Mesothelial cell of epicardium (in vitro differentiated cells): Measurements from ENCODE around the gene C11orf86. TPM values are rescaled to one million over a fixed set of nuclear protein-coding genes. Genes with fewer than 3 reads are reported as not detected.

Experiments used
- DNase-seq, 2 experiments: peaks; one replicate each; pipeline ENCODE4 v3.0.0; 2021; ENCODE audit warnings: low spot score in 2 of 2; ENCODE audit not compliant: unreplicated experiment in 2 of 2
- H3K27ac Mint-ChIP-seq: 2 replicates; pipeline ENCODE4 v1.8.0; 2021; ENCODE audit warnings: mixed read lengths
- H3K27me3 Mint-ChIP-seq: 2 replicates; pipeline ENCODE4 v1.8.0; 2021; ENCODE audit warnings: low read depth, mixed read lengths
- H3K36me3 Mint-ChIP-seq: 2 replicates; pipeline ENCODE4 v1.8.0; 2021; ENCODE audit warnings: mixed read lengths
- H3K4me1 Mint-ChIP-seq: 2 replicates; pipeline ENCODE4 v1.8.0; 2021; ENCODE audit warnings: mixed read lengths
- H3K4me3 Mint-ChIP-seq: 2 replicates; pipeline ENCODE4 v1.8.0; 2021; ENCODE audit warnings: mild to moderate bottlenecking, moderate library complexity, mixed read lengths
- H3K9me3 Mint-ChIP-seq: 2 replicates; pipeline ENCODE4 v1.8.0; 2021; ENCODE audit warnings: mixed read lengths
- CTCF ChIP-seq: fragments of 200-600 bp; sonication (generic); IDR thresholded peaks from one replicate; pipeline ENCODE4 v1.5.0; 2021; ENCODE audit warnings: antibody characterized with exemption; ENCODE audit not compliant: unreplicated experiment
- total RNA-seq: library from RNA; stranded (reverse); gene quantifications from 3 replicates; pipeline ENCODE4 v1.2.1, GENCODE V29; 2021

C11orf86 gene
- total RNA-seq, 1 donor from 2014 or later, result not detected

GRCh38 chr11:66962247-66962646 lies 12.9 kb upstream of the C11orf86 start:
- H3K27ac Mint-ChIP-seq, result no peak overlapping the region
- peaks cover 10% of the 10 kb centered on the region for H3K27me3 Mint-ChIP-seq
- DNase-seq, result no peak
- H3K4me1 Mint-ChIP-seq, result peaks cover 8% of the 10 kb centered on the region
- H3K4me3 Mint-ChIP-seq, result no peak overlapping the region
- H3K36me3 Mint-ChIP-seq, result no peaks in the 10 kb centered on the region
- H3K9me3 Mint-ChIP-seq, result no peaks in the 10 kb centered on the region
- TF ChIP-seq CTCF, result no peak

DNA sequence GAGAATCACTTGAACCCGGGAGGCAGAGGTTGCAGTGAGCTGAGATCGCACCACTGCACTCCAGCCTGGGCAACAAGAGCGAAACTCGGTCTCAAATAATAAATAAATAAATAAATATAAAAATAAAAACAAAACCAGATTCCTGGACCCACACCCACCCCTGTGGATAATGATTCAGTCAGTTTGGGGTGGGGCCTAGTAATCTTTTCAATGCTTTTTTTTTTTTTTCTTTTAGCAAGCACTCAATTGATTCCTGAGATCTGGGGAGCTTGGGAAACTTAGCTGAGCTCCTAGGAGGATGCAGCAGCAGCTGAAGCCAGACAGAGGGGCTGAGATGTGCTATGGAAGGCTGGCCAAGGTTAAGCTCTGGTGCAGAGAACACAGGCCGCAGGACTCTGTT lies 12.3 kb upstream of the C11orf86 start:
- no peak for TF ChIP-seq CTCF
- H3K4me3 Mint-ChIP-seq, result no peak overlapping the region
- H3K27ac Mint-ChIP-seq, result no peak overlapping the region
- peaks cover 10% of the 10 kb centered on the region for H3K27me3 Mint-ChIP-seq
- H3K4me1 Mint-ChIP-seq, result peaks cover 5% of the 10 kb centered on the region
- DNase-seq, result no peak
- no peaks in the 10 kb centered on the region for H3K9me3 Mint-ChIP-seq
- H3K36me3 Mint-ChIP-seq, result no peaks in the 10 kb centered on the region

GRCh38 chr11:66964495-66964894 lies 10.6 kb upstream of the C11orf86 start:
- H3K4me3 Mint-ChIP-seq, result no peak overlapping the region
- H3K27me3 Mint-ChIP-seq, result peaks cover 3% of the 10 kb centered on the region
- no peaks in the 10 kb centered on the region for H3K4me1 Mint-ChIP-seq
- no peak for DNase-seq
- no peak for TF ChIP-seq CTCF
- H3K36me3 Mint-ChIP-seq, result no peaks in the 10 kb centered on the region
- H3K27ac Mint-ChIP-seq, result no peak overlapping the region
- no peaks in the 10 kb centered on the region for H3K9me3 Mint-ChIP-seq

GRCh38 chr11:66966351-66966750 lies 8.8 kb upstream of the C11orf86 start:
- no peaks in the 10 kb centered on the region for H3K36me3 Mint-ChIP-seq
- no peak overlapping the region for H3K27ac Mint-ChIP-seq
- H3K9me3 Mint-ChIP-seq, result no peaks in the 10 kb centered on the region

GRCh38 chr11:66967670-66968425 lies 7.3 kb upstream of the C11orf86 start:
- Mint-ChIP-seq H3K4me3 (no peak overlapping the region), H3K9me3 (no peaks in the 10 kb centered on the region), H3K27me3 (no peaks in the 10 kb centered on the region), H3K4me1 (no peaks in the 10 kb centered on the region), H3K27ac (no peak overlapping the region), H3K36me3 (no peaks in the 10 kb centered on the region)
- no peak for TF ChIP-seq CTCF
- DNase-seq, result no peak

More at GRCh38 chr11:66966351-66966750, 8.8 kb upstream of the C11orf86 start:
- Mint-ChIP-seq H3K27me3 (no peaks in the 10 kb centered on the region), H3K4me3 (no peak overlapping the region), H3K4me1 (no peaks in the 10 kb centered on the region)
- DNase-seq, result no peak
- TF ChIP-seq CTCF, result no peak
